ENCODE data around the gene PARD3.
A peak's percentile ranks its signal among the peaks of the same experiment; 100 is the strongest.
"Not testable (repeated sequence)": the region's sequence is repeated elsewhere in the genome, so short reads cannot be mapped to it uniquely, and the experiment has no call there.

PARD3 gene

DNA sequence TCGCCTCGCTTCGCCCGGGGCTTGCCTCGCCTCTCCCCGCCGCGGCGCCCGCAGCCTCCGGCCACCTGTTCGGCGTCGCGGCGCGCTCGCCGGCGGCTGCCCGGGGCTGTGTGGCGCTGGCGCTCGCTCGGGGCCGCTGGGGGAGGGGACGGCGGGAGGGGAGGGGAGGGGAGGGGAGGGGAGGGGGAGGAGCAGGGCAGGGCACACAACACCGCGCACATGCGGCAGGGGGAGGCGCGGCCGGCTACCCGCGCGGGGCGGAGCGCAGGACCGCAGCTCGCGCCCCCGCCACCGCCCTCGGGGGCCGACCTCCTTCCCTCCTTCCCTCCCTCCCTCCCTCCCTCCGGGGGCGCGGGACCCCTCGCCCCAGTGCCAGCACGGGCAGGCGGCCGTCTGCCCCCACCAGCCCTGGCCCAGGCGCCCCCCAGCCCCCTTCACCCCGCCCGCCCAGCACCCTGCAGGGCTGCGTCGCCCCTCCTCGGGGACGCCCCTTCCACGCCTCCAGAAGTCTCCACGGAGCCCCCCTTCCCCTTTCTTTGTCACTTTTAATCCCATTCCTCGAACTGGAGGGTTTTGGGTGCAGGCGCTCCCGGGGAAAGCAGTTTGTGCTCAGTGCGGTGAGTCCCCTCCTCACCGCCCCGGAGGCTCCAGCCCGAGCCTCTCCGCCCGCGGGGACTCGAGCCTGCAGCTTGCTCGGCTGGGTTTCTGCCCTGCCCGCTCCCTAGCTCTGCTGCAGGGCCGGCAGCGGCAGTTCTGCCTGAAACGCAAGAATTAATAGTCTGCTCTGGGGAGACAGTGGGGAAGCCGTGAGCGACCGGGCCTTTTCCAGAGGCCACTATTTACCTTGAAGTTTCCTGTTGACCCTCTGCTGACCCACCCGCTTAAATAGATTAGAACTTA, at the start of gene PARD3:
Gene PARD3 (minus strand): TSS at position 112 of the 900 bp plus-strand sequence. CDS start 301 bp downstream, outside the sequence.
- DNase-seq: peak; percentile 87

DNA sequence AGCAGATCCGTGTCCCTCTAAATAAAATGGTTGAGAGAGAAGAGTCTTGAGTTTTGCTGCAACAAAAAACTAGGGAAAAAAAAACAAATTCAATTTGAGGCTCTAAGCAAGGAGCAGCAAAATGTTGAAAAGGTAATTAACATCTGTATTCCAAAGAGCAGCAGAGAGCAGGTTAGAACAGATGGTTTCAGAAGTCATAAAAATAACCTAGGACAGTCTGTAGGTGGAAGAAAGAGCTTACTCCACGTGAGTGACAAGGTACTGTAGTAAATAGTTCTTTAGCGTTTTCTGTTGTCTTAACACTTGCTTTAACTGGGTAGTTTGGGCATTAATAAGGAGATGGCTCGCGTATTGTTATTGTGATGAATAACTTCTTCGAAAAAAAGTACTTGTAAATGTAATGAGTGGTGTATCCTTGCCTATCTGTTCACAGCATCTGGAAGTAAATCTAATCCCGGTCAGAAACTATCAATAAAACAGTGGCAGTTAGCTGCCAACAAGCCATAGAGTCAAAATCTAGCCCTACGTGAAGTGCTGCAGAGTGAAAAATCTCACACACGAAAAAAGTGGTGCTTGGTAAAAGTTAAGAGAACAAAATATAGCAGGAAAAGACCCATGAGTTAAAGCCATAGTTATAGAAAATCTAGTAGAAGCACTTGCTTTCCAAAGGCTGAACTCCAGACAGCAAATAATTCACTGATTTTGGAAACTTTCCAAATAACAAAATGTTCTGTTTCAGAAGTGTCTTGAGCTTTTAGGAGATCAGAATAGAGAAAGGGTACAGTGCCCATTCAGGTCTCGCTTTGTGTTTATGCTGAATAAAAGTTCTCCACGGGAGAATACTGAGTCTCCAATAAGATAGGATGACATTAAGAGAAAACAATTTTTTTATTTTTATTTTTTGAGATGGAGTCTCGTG, 49.3 kb upstream of the PARD3 start:
- DNase-seq: no peak

DNA sequence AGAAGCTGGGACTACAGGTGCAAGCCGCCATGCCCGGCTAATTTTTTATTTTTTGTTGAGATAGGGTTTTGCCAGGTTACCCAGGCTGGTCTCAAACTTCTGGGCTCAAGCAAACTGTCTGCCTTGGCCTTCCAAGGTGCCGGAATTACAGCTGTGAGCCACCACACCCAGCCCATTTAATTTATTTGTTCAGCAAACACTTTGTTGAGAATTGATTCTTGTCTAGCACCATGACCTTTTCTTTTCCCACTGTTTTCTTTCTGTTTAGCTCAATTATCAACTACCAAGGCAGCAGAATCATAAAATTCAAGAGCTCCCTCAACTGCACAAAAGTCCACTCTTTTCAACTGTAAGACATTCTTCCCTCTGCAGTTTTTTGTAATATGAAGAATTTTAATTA, 47.8 kb upstream of the PARD3 start:
- no peak for DNase-seq

DNA sequence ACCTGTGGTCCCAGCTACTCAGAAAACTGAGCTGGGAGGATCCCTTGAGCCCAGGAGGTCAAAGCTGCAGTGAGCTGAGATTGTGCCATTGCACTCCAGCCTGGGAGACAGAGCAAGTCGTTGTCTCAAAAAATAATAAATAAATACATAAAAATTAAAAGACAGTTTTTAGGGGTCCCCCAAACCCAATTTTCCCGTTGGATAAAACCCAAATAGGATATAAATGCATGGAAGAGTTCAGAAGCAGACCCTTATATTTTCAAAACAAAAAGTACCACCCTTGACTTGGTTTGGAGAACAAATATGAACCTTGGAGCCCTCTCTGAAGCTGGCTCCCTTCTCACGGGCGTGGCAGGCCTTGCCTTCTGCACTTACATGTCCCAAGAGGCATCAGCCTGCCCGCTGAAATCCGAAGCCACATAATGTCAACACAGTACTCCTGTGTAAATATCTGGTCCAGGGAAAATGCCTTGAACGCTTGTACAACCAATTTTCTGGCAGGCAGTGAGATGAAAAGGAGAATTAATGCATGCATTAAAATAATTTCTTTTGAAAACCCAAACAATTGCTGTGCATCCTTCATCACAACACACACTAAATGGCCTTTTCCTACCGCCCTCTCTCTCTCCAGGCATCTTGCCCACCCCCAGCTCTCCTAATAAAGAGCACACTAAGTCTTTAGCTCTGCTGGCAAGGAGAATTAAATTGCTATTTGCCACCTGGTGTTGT, 46.4 kb upstream of the PARD3 start:
- peak; percentile 27 for DNase-seq

DNA sequence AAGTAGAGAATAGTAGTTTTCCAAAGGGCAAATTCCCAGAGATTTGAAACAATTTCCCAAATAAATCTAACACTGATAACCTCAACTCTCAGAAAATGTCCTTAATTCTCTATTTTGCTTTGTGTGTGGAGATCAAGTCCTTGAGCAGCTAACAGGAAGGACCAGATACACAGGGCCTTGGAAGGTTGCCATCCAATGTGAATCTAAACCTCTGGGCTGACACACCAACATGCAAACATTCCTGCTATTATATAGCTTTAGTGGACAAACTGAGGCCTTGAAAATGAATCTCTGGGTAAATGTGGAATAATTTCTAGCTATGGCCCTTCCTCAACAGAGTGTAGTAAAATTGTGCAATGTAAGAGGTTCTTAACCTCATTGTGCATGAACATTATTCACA, 44.1 kb upstream of the PARD3 start:
- DNase-seq: no peak

DNA sequence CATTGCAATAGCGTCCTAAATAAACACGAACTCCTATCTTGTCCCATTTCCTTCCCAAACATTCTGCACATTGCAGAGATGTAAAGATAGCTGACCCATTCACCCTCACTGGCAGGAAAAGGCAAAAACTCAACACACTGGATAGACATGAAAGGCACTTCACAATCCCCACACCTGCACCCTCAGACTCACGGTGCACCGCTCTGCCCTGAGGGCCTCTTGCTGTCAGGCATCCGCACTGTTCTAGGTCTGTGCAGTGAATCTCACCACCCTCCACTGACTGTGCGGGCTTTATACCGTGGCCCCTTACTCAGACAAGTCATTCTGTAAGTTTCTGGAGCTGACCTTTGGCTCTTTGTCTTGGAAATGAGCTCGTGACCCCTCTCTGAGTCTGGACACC, 42.9 kb upstream of the PARD3 start:
- DNase-seq: no peak

DNA sequence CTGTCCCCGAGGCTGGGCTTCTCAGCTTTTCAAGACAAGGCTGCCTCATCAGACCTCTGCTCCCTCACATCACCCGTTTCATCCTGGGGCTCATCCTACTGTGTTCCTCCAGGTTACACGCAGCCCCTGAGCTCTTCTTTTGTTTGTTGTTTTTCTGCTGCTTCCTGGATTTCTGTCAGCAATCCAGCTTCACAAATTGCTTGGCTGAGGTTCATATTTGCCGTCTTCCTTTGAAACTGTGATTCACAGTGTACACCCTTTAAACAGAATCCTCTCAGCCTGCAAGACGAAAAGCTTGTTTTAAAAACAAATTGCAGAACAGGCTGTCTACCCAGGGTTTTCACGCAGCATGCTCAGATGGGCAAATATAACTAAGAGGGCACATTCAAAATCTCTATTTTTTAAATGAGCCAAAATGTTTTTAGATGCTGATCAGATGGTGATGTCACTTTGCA, 39.1 kb upstream of the PARD3 start:
- DNase-seq: peak; percentile 57

DNA sequence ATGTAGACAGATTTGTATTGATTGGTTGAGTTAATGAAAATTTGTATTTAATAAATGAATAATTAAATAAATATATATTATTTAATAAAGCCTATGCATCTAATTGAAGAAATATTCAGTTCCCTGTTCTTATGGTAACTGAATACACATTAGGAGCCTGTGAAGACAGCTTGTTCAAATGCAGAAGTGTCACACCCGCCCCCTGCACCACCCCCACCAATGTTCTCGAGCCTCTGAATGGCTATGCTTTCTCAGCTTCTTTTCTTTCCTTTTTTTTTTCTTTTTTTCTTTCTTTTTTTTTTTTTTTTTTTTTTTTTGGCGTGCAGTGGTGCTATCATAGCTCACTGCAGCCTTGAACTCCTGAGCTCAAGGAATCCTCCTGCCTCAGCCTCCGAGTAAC, 38.3 kb upstream of the PARD3 start:
- no peak for DNase-seq

DNA sequence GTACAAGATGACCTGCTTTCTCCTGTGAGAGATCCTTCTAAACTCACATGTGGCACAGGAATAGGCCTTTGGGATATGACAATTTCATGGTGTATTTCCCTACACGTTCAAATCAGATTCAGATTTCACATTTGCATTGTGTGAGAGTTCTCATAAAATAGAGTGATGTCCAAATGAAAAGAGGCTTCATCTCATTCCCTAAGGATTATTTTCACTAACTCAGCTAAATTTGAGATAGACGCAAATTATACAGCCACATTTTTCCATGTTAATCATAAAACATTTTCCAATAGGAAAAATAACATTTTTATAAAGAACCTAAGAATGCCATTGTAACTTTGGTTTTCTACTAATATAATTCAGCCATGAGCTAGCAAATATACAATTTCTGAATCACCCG, 35.5 kb upstream of the PARD3 start:
- no peak for DNase-seq

DNA sequence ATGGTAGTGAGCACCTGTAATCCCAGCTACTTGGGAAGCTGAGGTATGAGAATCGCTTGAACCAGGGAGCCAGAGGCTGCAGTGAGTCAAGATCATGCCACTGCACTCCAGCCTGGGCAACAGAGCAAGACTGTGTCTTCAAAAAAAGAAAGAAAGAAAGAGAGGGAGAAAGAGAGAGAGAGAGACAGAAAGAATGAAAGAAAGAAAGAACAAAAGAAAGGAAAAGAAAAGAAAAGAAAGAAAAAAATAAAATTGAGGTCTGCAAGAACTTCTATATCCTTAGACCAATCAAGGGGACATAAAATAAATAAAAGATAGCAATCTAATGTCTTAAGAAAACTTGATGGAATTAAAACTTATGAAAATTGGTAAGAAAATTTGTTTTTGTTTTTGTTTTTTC, 34.9 kb upstream of the PARD3 start:
- DNase-seq: no peak

DNA sequence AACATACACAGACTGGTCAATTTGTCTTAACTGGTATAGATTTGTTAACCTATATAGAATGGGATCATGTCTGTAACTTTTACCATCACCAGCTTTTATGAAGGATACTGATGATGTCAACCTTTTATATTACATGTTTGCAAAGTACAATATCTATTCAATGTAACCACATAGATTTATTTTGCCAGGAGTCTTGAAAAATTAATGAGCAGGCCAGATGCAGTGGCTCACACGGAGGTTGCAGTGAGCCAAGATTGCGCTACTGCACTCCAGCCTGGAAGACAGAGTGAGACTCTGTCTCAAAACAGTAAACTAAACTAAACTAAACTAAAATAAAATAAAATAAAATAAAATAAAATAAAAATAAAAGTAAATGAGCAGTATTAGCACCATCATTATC, 30.0 kb upstream of the PARD3 start:
- DNase-seq: peak; percentile 47

DNA sequence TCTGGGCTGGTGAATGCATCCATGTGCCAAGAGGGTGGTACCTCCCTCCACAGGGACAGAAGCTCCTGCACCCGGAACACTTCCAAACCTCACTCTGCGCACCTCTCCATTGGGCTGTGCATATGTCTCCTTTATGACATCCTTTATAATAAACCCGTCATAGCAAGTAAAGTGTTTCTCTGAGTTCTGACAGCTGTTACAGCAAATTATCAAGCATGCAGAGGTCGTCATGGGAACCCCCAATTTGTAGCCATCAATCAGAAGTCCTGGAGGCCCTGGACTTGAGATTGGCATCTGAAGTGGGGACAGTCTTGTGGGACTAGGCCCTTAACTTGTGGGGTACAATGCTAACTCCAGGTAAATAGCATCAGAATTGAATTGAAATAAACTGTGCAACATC, 29.4 kb upstream of the PARD3 start:
- DNase-seq: no peak

DNA sequence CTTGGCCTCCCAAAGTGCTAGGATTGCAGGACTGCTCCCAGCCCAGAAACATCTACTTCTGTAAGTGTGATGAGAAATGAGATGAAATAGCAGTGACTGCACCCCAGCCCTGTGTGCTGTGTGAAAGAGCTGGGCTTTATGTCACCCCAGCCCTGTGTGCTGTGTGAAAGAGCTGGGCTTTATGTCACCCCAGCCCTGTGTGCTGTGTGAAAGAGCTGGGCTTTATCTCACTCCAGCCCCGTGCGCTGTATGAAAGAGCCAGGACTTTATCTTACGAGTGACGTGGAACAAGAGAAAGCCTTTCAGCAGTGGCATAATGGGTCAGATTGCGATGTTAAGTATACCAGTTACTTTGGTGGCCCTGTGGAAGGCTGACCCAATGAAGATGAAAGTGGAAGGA, 28.4 kb upstream of the PARD3 start:
- DNase-seq: not testable (repeated sequence)

DNA sequence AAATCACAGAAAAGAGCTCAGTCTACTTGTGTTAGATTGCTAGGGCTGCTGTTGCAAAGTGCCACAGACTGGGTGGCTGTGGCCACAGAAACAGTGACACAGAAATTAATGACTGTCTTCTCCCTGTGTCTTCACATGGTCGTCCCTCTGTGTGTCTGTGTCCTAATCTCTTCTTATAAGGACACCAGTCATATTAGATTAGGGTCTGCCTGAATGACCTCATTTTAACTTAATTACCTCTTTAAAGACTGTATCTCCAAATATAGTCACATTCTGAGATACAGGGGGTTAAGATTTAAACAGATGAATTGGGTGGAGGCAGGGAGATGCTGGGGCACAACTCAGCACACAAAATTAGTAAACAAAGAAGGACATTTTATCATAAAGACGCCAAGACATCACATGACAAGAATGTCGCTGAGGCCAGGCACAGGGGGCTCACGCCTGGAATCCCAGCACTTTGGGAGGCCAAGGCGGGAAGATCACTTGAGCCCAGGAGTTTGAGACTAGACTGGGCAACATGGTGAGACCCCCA, 23.3 kb upstream of the PARD3 start:
- no peak for DNase-seq

DNA sequence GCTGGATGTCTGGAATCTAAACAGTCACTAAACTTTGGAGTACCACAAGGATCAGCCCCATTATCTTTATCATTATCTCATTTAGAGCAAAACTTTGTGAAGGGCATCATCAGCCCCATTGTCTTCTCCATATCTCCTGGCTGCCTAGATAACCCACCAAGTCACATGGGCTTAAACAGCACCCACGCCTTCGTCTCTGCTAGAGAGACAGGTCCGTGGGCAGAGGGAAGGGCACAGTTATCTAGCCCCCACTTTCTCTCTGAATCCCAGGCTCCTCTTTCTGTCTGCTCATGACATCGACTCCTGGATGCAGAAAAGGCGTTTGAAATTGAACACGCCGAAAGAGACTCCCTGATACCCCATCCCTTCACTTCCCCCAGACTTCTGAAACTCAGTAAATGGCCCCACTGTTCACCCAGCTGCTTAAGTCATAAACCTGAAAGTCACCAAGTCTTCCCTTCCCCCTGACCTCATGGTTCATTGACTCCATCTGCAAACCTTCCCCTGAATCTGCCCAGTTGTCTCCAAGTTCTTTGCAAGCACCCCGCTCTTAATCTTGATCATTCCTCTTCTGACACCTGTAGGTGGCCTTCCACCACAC, 20.9 kb upstream of the PARD3 start:
- no peak for DNase-seq

DNA sequence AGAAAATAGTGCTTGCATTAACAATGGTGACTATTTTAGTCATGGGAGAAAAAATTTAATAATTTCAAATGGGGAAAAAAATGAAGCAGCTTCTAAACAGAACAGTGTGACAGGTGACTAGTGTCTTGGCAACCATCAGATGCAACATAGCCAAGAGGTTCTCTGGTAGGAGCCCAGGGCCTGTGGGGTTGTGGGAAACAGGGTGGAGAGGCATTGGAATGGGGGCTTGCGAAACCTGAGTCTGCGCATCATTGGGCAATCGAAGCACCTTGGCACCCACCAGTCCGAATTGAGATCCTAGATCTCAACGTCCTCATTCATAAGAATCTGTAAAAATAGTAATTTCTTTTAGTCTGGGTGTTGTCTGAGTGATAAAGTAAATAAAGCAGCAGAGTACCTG, 19.2 kb upstream of the PARD3 start:
- DNase-seq: no peak

DNA sequence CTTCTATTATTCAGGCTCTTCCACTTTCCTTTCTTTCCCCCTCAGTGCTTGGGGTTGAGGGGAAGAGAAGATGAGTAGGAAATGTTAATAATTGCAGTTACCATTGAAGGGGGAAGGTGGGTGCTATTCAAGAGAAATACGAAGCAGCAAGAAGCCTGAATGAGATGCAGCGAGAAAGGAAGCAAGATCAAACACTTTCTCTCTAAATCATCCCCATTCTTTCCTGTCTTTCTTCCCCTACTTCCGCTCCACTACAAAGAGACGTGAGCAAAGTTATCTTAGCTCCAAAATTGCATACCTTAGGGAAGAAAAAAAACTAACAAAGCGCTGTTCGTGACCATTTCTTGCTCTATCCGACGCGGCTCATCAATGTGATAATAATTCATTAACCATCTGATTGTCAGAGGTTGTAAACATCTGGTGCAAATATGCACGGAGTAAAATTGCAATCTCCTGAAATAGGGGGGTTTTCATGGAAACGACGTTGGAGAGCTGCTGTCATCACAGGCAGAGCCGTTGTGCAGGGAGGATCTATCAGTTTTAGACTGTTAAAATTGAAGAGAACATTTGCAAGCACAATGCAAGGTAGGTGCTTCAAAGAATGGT, 15.2 kb upstream of the PARD3 start:
- no peak for DNase-seq

DNA sequence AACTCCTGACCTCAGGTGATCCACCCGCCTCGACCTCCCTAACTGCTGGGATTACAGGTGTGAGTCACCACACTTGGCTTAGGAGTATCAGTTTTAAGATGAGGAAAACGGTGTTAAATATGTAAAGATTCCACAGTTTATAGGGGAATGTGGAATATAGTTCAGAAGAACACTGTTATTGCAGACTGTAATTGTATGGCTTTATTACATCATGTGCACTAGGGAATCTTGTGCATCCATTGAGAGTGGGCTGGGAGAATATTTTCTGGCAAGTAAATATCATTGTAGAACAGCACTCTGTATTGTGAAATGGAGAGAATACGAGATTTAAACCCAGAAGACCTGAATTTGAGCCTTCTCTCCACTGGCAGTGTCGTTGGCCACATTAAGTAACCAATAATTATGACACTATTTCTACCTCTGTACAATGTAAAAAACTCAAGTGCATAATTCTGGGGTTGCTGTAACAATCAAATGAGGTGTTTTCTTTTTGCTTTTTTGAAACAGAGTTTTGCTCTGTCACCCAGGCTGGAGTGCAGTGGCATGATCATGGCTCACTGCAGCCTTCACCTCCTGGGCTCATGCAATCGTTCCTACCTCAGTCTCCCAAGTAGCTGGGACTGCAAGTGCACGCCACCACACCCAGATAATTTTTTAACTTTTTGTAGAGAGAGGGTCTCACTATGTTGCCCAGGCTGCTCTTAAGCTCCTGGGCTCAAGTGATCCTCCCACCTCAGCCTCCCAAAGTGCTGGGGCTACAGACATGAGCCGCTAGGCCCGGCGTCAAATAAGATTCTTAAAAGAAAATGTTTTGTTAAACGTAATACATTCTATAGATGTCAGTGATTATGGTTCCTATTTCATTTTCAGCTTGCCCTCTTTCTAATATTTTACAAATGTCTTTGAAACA, 12.0 kb upstream of the PARD3 start:
- DNase-seq: no peak

DNA sequence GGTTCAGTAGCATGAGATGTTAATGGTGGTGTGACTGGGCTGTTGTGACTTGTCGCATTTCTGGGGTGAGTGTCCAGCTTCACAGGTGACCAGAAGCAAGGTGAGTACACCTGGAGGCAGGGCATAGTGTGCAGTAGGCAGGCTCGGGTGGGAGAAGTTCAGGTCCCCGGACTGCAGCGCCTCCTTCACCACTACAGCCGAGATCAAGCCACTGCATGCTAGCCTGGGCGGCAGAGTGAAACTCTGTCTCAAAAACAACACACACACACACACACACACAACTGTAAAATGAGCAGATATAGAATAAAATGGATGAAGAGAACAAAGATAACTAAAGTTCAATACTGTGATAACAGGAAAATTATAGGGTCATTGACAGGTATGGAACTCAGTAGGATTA, 11.1 kb upstream of the PARD3 start:
- DNase-seq: no peak

DNA sequence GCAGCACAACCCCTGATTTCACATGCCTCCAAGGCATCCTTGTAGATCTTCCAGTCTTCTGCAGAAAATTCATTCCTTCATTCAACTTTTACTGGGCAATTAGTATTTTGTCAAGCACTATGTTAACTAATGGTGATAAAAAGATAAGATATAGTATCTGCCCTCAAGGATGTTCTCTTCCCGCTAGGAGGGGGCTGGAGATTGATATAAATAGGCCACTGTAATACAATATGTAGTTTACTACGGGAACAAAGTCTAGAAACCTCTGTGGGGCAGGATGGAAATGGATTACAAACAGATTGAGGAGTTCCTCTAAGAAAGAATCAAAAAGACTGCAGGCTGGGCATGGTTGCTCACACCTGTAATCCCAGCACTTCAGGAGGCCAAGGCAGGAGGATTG, 10.3 kb upstream of the PARD3 start:
- no peak for DNase-seq

DNA sequence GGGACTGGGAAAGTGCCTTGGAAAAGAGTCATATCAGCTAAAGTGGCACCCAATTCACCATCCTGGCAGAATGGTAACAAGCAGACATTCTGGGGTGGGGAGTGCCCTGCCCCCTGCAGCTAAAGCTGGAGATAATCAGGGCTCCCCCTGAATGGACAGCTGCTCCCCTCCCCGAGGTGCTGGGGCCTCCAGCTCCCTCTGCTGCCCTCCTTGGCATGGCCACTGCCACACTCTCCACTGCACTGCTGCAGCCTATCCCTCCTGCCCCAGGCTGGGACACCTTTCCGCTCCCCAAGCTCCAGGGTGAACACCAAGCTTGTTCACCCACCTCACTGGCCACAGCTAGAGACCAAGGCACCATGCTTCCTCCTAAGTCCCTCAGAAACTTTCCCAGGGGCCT, 9.8 kb upstream of the PARD3 start:
- DNase-seq: no peak

Data from femur (tissue), 1 donor.